ENCODE data around the gene IQCM. TPM values are rescaled to one million over a fixed set of nuclear protein-coding genes. Genes with fewer than 3 reads are reported as not detected.

IQCM gene
- total RNA-seq: not detected

GRCh38 chr4:149815743-149816142 lies at the start of gene IQCM:
Gene IQCM (minus strand): TSS chr4:149815843. CDS start chr4:149742691, 73,152 bp downstream.
- DNase-seq: no peak

DNA sequence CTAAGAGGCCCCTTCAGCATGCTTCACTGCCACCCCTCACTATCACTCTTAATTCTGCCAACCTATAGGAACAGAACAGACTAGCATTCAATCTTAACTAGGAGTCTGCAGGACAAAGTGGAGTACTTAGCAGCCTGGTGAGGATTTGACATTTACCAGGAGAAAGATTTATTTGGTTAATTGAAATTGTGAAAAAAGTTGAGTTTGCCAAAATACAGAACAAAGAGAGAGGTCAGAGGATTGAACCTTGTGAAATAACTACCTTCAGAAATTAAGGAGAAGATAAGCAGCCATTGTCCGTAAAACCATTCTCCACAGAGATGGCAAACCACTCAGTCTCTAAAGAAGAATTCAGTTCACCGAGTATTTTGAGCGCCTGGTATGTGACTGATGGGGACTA lies 41.8 kb upstream of the IQCM start:
- no peak for DNase-seq

DNA sequence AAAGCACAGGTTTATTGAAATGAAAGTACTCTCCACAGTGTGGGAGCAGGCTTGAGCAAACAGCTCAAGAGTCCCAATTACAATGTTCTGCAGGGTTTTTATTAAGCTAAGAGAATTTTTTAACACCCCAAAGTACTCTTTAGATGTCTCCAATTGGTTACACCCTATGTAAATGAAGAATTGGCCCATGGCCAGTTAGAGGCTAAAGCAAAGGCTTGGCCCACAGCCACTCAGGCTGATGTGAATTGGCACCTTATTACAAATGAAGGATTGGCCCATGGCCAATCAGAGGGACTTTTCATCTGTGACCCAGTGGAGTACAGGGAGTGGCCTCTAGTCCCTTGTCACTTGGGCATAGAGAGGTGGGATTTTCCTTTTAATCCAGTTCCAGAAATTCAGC lies 30.1 kb upstream of the IQCM start:
- no peak for DNase-seq

- DNase-seq: no peak
Observed at GRCh38 chr4:149841686-149842085, 26.0 kb upstream of the IQCM start.

GRCh38 chr4:149838036-149838435 lies 22.4 kb upstream of the IQCM start:
- DNase-seq: no peak

- no peak for DNase-seq
Observed at GRCh38 chr4:149836546-149836945, 20.9 kb upstream of the IQCM start.

DNA sequence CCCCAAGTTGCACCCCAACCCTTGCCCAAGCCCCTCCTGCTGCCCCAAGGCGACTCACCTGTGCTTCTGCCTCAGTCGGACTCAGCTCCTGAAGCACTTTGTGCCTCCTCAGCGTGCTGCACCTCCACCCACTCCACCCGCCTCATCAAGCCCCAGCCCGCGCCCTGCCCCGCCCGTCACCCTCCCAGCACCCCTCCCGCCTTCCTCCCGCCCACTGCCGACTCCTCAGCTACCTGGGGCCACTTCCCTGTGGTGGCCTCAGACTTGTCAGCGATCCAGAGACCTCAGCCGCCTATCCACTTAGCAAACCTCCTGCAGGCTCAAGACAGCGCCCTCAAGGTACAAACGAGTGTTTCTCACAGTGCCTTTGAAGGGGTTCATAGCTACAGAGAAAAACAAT lies 19.6 kb upstream of the IQCM start:
- DNase-seq: no peak

DNA sequence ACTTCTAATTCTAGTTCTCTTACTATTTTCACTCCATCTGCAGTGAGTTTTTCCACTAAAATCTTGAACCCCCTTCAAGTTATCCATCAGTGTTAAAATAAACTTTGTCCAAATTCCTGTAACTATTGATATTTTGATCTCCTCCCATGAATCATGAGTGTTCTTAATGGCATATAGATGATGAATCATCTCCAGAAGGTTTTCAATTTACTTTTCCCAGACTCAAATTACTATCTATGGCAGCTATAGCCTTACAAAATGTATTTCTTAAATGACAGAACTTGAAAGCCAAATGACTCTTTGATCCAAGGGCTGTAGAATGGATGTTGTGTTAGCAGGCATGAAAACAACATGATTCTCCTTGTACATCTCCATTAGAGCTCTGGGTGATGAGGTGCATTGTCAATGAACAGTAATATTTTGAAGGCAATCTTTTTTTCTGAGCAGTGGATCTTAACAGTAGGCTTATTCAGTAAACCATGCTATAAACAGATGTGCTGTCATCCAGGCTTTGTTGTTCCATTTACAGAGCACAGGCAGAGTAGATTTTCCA lies 16.1 kb upstream of the IQCM start:
- no peak for DNase-seq

GRCh38 chr4:149830823-149831222 lies 15.2 kb upstream of the IQCM start:
- DNase-seq: no peak

GRCh38 chr4:149825336-149825735 lies 9.7 kb upstream of the IQCM start:
- no peak for DNase-seq

DNA sequence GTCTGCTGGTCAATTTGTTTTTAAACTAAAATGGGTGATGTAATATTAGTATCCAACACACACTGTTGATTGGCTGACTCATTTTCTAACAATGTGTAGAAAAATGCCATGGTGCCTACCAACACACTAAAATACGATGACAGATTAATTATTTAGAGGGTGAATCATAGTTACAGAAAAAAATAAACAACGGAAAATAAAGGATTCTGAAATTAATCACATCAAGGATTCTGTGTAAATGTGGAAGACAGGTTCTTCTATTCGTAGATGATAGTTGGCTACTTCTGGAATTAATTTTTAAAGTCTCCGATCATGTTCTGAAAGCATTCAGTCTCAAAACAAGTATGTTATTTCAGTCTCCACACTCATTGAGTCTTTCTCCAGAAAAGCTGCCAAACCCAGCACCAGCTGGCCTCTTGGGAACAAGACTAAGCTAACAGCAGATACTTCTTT lies 8.2 kb upstream of the IQCM start:
- DNase-seq: no peak

- DNase-seq: no peak
Observed at GRCh38 chr4:149801416-149801815, 14.2 kb downstream of the IQCM start.

DNA sequence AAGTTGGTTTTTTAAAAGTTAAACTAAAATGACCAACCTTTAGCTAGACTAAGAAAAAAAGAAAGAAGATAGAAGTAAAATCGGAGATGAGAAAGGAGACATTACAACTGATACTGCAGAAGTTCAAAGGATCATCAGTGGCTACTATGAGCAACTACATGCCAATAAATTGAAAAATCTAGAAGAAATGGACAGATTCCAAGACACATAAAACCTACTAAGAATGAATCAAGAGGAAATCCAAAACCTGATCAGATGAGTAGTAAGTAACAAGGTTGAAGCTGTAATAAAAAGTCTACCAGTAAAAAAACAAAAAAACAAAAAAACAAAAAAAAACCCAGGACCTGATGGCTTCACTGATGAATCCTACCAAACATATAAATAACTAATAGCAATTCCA lies 16.1 kb downstream of the IQCM start:
- DNase-seq: no peak

GRCh38 chr4:149796381-149796780 lies 19.3 kb downstream of the IQCM start:
- DNase-seq: no peak

GRCh38 chr4:149795256-149795655 lies 20.4 kb downstream of the IQCM start:
- DNase-seq: no peak

GRCh38 chr4:149794352-149794751 lies 21.3 kb downstream of the IQCM start:
- DNase-seq: no peak

DNA sequence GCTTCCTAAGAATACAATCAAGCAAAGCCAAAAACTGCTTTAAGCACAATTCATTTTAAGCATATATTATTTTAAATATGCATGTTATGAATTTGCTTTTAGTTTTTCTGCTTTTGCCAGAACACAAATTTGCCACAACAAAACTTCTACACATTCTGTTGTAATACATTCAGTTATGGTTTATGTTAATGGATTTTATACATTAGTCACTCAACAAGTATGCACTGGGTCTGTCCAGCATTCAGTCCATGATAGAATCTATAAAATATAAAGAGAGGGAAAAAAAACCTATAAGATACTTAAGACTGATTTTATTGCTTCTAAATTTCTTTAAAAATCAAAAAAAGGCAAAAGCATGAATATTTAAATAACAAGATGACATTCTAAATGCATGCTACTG lies 22.2 kb downstream of the IQCM start:
- DNase-seq: no peak

DNA sequence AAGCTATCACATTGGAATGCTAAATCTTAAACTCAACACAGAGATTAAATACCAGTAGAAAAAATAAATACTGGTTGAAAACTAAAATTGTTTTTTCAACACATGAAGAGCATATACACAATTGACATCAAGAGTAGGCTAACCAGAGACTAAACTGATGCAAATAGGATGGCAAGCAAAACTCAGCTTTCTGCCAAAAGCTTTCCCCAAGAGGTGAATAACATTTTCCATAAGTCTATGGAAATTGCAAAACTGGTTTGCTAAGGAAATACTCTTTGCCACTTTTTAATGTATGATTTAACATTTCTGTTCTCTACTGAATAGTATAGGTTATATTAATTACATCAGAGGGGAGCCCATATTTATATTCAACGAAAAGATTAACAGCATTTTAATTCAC lies 23.8 kb downstream of the IQCM start:
- DNase-seq: no peak

DNA sequence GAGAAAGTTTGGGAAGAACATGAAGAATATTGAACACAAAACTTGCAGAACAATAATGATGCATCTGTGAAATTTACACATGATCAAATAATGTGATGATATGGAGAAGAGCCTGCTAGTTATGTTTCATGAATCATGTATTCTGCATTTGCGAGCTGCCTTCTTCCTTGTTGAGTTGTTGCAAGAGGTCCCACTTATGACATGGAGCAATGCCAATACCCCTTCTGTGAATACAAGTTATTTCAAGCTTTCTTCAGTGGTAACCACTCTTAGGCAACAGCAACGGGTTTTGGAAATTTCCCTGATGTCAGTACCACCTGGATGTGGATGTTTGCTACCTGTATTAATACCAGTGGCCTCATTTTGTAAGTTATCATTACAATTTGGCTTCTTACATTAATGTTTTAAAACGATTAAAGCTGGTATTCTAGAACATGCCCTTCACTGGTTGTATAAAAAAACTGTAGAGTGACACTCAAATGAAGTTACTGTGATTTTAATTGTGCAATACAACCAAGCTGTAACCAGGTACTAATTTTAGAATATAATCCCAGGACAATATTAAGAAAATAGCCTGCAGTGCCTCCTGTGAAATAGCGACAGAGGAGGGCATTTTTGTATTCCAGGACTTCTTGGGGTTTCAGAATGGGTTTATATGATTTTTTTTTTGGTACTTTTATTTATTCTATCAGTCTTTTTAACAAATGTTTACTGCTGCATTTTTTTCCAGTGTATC lies 25.3 kb downstream of the IQCM start:
- DNase-seq: no peak

DNA sequence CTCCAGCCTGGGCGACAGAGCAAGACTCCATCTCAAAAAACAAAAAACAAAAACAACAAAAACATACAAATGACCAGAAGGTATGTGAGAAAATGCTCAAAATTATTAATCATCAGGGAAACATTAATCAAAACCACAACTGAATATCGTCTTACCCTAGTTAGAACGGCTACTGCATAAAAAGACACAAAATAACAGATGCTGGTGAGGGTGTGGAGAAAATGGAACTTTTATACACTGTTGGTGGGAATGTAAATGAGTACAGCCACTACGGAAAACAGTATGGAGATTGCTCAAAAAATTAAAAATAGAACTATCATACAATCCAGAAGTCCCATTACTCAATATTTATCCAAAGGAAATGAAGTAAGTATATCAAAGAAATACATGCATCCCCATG lies 27.3 kb downstream of the IQCM start:
- DNase-seq: no peak

- no peak for DNase-seq
Observed at GRCh38 chr4:149785696-149786431, 29.8 kb downstream of the IQCM start.

GRCh38 chr4:149784018-149784417 lies 31.6 kb downstream of the IQCM start:
- DNase-seq: no peak

GRCh38 chr4:149781150-149781549 lies 34.5 kb downstream of the IQCM start:
- DNase-seq: no peak

GRCh38 chr4:149768477-149768876 lies 47.2 kb downstream of the IQCM start:
- no peak for DNase-seq
